HCEC 1CT (cell line): ENCODE measurements around the gene TMEM185A.
"Not testable (repeated sequence)": the region's sequence is repeated elsewhere in the genome, so short reads cannot be mapped to it uniquely, and the experiment has no call there.

ENCODE experiments used
- DNase-seq: peaks from one replicate; pipeline ENCODE4 v3.0.0-alpha.2; 2017

The TMEM185A gene

GRCh38 chrX:149631234-149632165 is at the start of gene TMEM185A:
TSS of gene TMEM185A (minus strand) at chrX:149631792. CDS start at chrX:149631580, 212 bp downstream.
- peak; percentile 16 for DNase-seq

- no peak for DNase-seq
Measured at GRCh38 chrX:149681182-149681581, 49.6 kb upstream of the TMEM185A start.

- DNase-seq, result not testable (repeated sequence)
Measured at GRCh38 chrX:149679164-149679678, 47.6 kb upstream of the TMEM185A start.

- DNase-seq, result not testable (repeated sequence)
Measured at GRCh38 chrX:149675554-149675953, 44.0 kb upstream of the TMEM185A start.

GRCh38 chrX:149675088-149675487 is 43.5 kb upstream of the TMEM185A start:
- not testable (repeated sequence) for DNase-seq

GRCh38 chrX:149660613-149661012 is 29.0 kb upstream of the TMEM185A start:
- not testable (repeated sequence) for DNase-seq

- DNase-seq, result not testable (repeated sequence)
Measured at GRCh38 chrX:149656260-149656884, 24.8 kb upstream of the TMEM185A start.

GRCh38 chrX:149652232-149652981 is 20.8 kb upstream of the TMEM185A start:
- DNase-seq, result no peak

- no peak for DNase-seq
Measured at GRCh38 chrX:149650162-149650561, 18.6 kb upstream of the TMEM185A start.

GRCh38 chrX:149648932-149649331 is 17.3 kb upstream of the TMEM185A start:
- no peak for DNase-seq

GRCh38 chrX:149647505-149647904 is 15.9 kb upstream of the TMEM185A start:
- no peak for DNase-seq

GRCh38 chrX:149643496-149643895 is 11.9 kb upstream of the TMEM185A start:
- no peak for DNase-seq

GRCh38 chrX:149641835-149642234 is 10.2 kb upstream of the TMEM185A start:
- no peak for DNase-seq

- DNase-seq, result no peak
Measured at GRCh38 chrX:149641432-149641831, 9.8 kb upstream of the TMEM185A start.

GRCh38 chrX:149639568-149639967 is 8.0 kb upstream of the TMEM185A start:
- DNase-seq, result no peak

GRCh38 chrX:149638860-149639259 is 7.3 kb upstream of the TMEM185A start:
- DNase-seq, result no peak

GRCh38 chrX:149633511-149633910 is 1.9 kb upstream of the TMEM185A start:
- DNase-seq, result no peak

GRCh38 chrX:149630681-149631233 is 835 bp downstream of the TMEM185A start:
- peak; percentile 23 for DNase-seq

GRCh38 chrX:149629730-149630387 is 1.7 kb downstream of the TMEM185A start:
- DNase-seq, result no peak

- no peak for DNase-seq
Measured at GRCh38 chrX:149628768-149629167, 2.8 kb downstream of the TMEM185A start.

- no peak for DNase-seq
Measured at GRCh38 chrX:149628280-149628679, 3.3 kb downstream of the TMEM185A start.

- DNase-seq, result not testable (repeated sequence)
Measured at GRCh38 chrX:149626829-149627228, 4.8 kb downstream of the TMEM185A start.
